Activated T-cell treated with anti-CD3 and anti-CD28 coated beads for 24 hours (primary cell): ENCODE measurements around the gene HCN3.
A peak's percentile ranks its signal among the peaks of the same experiment; 100 is the strongest.
"Not testable (repeated sequence)": the region's sequence is repeated elsewhere in the genome, so short reads cannot be mapped to it uniquely, and the experiment has no call there.

Source experiments
- DNase-seq: peaks from one replicate; pipeline ENCODE4 v3.0.0-alpha.2; 2020; ENCODE audit warnings: low read depth

The HCN3 gene

GRCh38 chr1:155313261-155313660, 36.0 kb downstream of the HCN3 start:
- no peak for DNase-seq

- DNase-seq: no peak
Measured at GRCh38 chr1:155316922-155317321, 39.7 kb downstream of the HCN3 start.

- no peak for DNase-seq
Measured at GRCh38 chr1:155318082-155318481, 40.8 kb downstream of the HCN3 start.

- DNase-seq: no peak
Measured at GRCh38 chr1:155319536-155319935, 42.3 kb downstream of the HCN3 start.

GRCh38 chr1:155320252-155320651, 43.0 kb downstream of the HCN3 start:
- no peak for DNase-seq

- peak; percentile 58 for DNase-seq
Measured at GRCh38 chr1:155320661-155321617, 43.7 kb downstream of the HCN3 start, which contains the start of gene RUSC1. RUSC1 (plus strand) TSS chr1:155320894; CDS start chr1:155321774, 880 bp downstream.

GRCh38 chr1:155321639-155322503, 44.6 kb downstream of the HCN3 start:
- DNase-seq: no peak

GRCh38 chr1:155322571-155322952, 45.3 kb downstream of the HCN3 start:
- no peak for DNase-seq

- DNase-seq: peak; percentile 81
Measured at GRCh38 chr1:155322953-155323728, 45.9 kb downstream of the HCN3 start.

GRCh38 chr1:155323729-155324036, 46.4 kb downstream of the HCN3 start:
- DNase-seq: peak; percentile 73

GRCh38 chr1:155324037-155324716, 46.9 kb downstream of the HCN3 start:
- DNase-seq: peak; percentile 86

GRCh38 chr1:155324717-155325602, 47.7 kb downstream of the HCN3 start:
- no peak for DNase-seq

GRCh38 chr1:155325603-155325893, 48.3 kb downstream of the HCN3 start:
- DNase-seq: no peak

- no peak for DNase-seq
Measured at GRCh38 chr1:155326020-155326526, 48.8 kb downstream of the HCN3 start.

GRCh38 chr1:155326631-155327037, 49.4 kb downstream of the HCN3 start:
- no peak for DNase-seq

GRCh38 chr1:155327981-155328380, 50.7 kb downstream of the HCN3 start:
- DNase-seq: no peak

- not testable (repeated sequence) for DNase-seq
Measured at GRCh38 chr1:155328856-155329255, 51.6 kb downstream of the HCN3 start.

- no peak for DNase-seq
Measured at GRCh38 chr1:155329980-155330598, 52.8 kb downstream of the HCN3 start.

- DNase-seq: no peak
Measured at GRCh38 chr1:155334962-155335361, 57.7 kb downstream of the HCN3 start.
